GM12875 (cell line): ENCODE results near the gene SMARCD1.

Experiments
- H3K4me3 ChIP-seq: one replicate; pipeline ENCODE4 v1.5.1; 2011; ENCODE audit warnings: low read depth, low read length, control low read depth
- CTCF ChIP-seq: IDR thresholded peaks from 2 replicates; pipeline ENCODE4 v1.5.1; 2011; ENCODE audit warnings: low read depth, mild to moderate bottlenecking, control low read depth, inconsistent platforms, low read length, moderate library complexity, borderline replicate concordance; ENCODE audit not compliant: insufficient read depth

The SMARCD1 gene

GRCh38 chr12:50077099-50077498 lies 8.0 kb upstream of the SMARCD1 start:
- no peak overlapping the region for H3K4me3 ChIP-seq
- TF ChIP-seq CTCF: no peak

GRCh38 chr12:50078281-50078680 lies 6.9 kb upstream of the SMARCD1 start:
- no peak for TF ChIP-seq CTCF
- H3K4me3 ChIP-seq: no peak overlapping the region

- no peak overlapping the region for H3K4me3 ChIP-seq
- no peak for TF ChIP-seq CTCF
Observed at GRCh38 chr12:50079771-50080170, 5.4 kb upstream of the SMARCD1 start.

GRCh38 chr12:50081096-50081808 lies 3.9 kb upstream of the SMARCD1 start:
- TF ChIP-seq CTCF: no peak
- H3K4me3 ChIP-seq: no peak overlapping the region

- no peak overlapping the region for H3K4me3 ChIP-seq
Observed at GRCh38 chr12:50082644-50083043, 2.5 kb upstream of the SMARCD1 start.

GRCh38 chr12:50083301-50083700 lies 1.8 kb upstream of the SMARCD1 start:
- H3K4me3 ChIP-seq: no peak overlapping the region
- TF ChIP-seq CTCF: no peak

More at GRCh38 chr12:50082644-50083043, 2.5 kb upstream of the SMARCD1 start:
- no peak for TF ChIP-seq CTCF

GRCh38 chr12:50084409-50084774 lies 750 bp upstream of the SMARCD1 start:
- H3K4me3 ChIP-seq: peak overlapping the region; percentile 83
